GM12878 (cell line): ENCODE data around the gene HYAL4.

Experiments
- ATF2 ChIP-seq: IDR thresholded peaks from 2 replicates; pipeline ENCODE4 v1.6.1; 2012; ENCODE audit warnings: low read length, inconsistent platforms
- CHD2 ChIP-seq: IDR thresholded peaks from 2 replicates; pipeline ENCODE4 v1.6.1; 2011; ENCODE audit warnings: low read depth, low read length, improper control_type of control experiment, borderline replicate concordance
- CREM ChIP-seq: IDR thresholded peaks from 2 replicates; pipeline ENCODE4 v1.6.1; 2014; ENCODE audit warnings: antibody characterized with exemption, low read depth
- CTCF ChIP-seq, 3 experiments: IDR thresholded peaks in 2 of 3; conservative IDR thresholded peaks in 1 of 3; 2 replicates each; pipeline ENCODE4 v1.5.1; 2011; ENCODE audit warnings: low read depth in 3 of 3, low read length in 3 of 3, mild to moderate bottlenecking in 3 of 3, control low read depth in 2 of 3, moderate library complexity in 2 of 3, inconsistent platforms in 1 of 3, mixed read lengths in 1 of 3; ENCODE audit not compliant: control insufficient read depth in 2 of 3, insufficient read depth in 1 of 3; ENCODE audit errors: extremely low read depth in 1 of 3
- NFYB ChIP-seq: IDR thresholded peaks from 2 replicates; pipeline ENCODE4 v1.6.1; 2011; ENCODE audit warnings: low read depth, mild to moderate bottlenecking, low read length, improper control_type of control experiment, moderate library complexity; ENCODE audit not compliant: insufficient read depth
- NRF1 ChIP-seq: conservative IDR thresholded peaks from 2 replicates; pipeline ENCODE4 v1.6.1; 2011; ENCODE audit warnings: mild to moderate bottlenecking, low read depth, low read length, improper control_type of control experiment
- PKNOX1 ChIP-seq: fragments of 450-650 bp; IDR thresholded peaks from 2 replicates; pipeline ENCODE4 v1.6.1; 2016; ENCODE audit warnings: mild to moderate bottlenecking
- RB1 ChIP-seq: fragments of 450-650 bp; formaldehyde crosslinking; IDR thresholded peaks from 2 replicates; pipeline ENCODE4 v1.6.1; 2017; ENCODE audit warnings: mild to moderate bottlenecking, borderline replicate concordance
- RCOR1 ChIP-seq: conservative IDR thresholded peaks from 2 replicates; pipeline ENCODE4 v1.6.1; 2012; ENCODE audit warnings: low read depth, low read length, improper control_type of control experiment

GRCh38 chr7:123867225-123867624, 22.3 kb downstream of the HYAL4 start:
- TF ChIP-seq PKNOX1 (no peak), NRF1 (no peak), CTCF (IDR thresholded peaks at IDR 0.05 in 2 of 3, conservative IDR thresholded peaks at IDR 0.05 in 1 of 3; ENCODE audit: control insufficient read depth in 2 of 3, extremely low read depth in 1 of 3, insufficient read depth in 1 of 3, low read depth in 3 of 3, low read length in 3 of 3) (no peak), NFYB (no peak), ATF2 (no peak), RB1 (no peak), CREM (no peak), RCOR1 (no peak), CHD2 (no peak)
